Thyroid gland (tissue), 4 donors: ENCODE measurements around the gene LHFPL2.

Experiments used
- CTCF ChIP-seq, 6 experiments: fragments of 200-600 bp in 3 of 6; fragments of 450-650 bp in 3 of 6; sonication (generic) in 3 of 6; IDR thresholded peaks; one replicate each; pipeline ENCODE4 v1.5.1; 2016 to 2019; ENCODE audit warnings: antibody characterized with exemption in 6 of 6, mild to moderate bottlenecking in 2 of 6, inconsistent platforms in 1 of 6, moderate library complexity in 1 of 6
- POLR2A ChIP-seq, 2 donors: fragments of 450-650 bp; IDR thresholded peaks; one replicate each; pipeline ENCODE4 v1.6.1; 2017; ENCODE audit warnings: antibody characterized with exemption in 2 of 2, mild to moderate bottlenecking in 2 of 2, moderate library complexity in 1 of 2

- TF ChIP-seq CTCF (IDR thresholded peaks at IDR 0.05) (no peak), POLR2A (IDR thresholded peaks at IDR 0.05) (no peak)
Measured at GRCh38 chr5:78563621-78564020, 85.0 kb downstream of the LHFPL2 start.
